A673 (cell line): ENCODE results near the gene RELL1.

ENCODE experiments used
- EZH2 ChIP-seq: fragments of 200-600 bp; sonication (generic); IDR thresholded peaks from 2 replicates; pipeline ENCODE4 v1.6.1; 2017; ENCODE audit warnings: borderline replicate concordance, low read depth, mild to moderate bottlenecking, mixed read lengths, antibody characterized with exemption, low read length; ENCODE audit not compliant: poor library complexity, severe bottlenecking
- TF ChIP-seq, protein P1 (sequence below): fragments of 300-800, 200-600 bp; sonication (generic); conservative IDR thresholded peaks from 2 replicates; pipeline ENCODE4 v1.5.1; 2017; ENCODE audit warnings: low read depth, mild to moderate bottlenecking, antibody characterized with exemption, low read length, moderate library complexity, mixed read lengths

- TF ChIP-seq, protein P1, sequence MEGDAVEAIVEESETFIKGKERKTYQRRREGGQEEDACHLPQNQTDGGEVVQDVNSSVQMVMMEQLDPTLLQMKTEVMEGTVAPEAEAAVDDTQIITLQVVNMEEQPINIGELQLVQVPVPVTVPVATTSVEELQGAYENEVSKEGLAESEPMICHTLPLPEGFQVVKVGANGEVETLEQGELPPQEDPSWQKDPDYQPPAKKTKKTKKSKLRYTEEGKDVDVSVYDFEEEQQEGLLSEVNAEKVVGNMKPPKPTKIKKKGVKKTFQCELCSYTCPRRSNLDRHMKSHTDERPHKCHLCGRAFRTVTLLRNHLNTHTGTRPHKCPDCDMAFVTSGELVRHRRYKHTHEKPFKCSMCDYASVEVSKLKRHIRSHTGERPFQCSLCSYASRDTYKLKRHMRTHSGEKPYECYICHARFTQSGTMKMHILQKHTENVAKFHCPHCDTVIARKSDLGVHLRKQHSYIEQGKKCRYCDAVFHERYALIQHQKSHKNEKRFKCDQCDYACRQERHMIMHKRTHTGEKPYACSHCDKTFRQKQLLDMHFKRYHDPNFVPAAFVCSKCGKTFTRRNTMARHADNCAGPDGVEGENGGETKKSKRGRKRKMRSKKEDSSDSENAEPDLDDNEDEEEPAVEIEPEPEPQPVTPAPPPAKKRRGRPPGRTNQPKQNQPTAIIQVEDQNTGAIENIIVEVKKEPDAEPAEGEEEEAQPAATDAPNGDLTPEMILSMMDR = no peak
- no peak for TF ChIP-seq EZH2
These were observed 90.1 kb downstream of the RELL1 start for GRCh38 chr4:37595875-37596680.
